ENCODE data around the gene ARL15. TPM values are rescaled to one million over a fixed set of nuclear protein-coding genes. Genes with fewer than 3 reads are reported as not detected.

The ARL15 gene
- total RNA-seq, 4 donors from 2014 or later, result 36.2 to 338 (median 69.0) TPM

GRCh38 chr5:54217826-54218503 is 92.4 kb downstream of the ARL15 start:
- H3K27ac ChIP-seq, result no peak overlapping the region
- intact Hi-C loops (cut with DNase I; ENCODE audit: low total_unique reads), result no loop called here
- no peaks in the 10 kb centered on the region for H3K9me3 ChIP-seq
- DNase-seq, result peak; percentile 23 to 46
- TF ChIP-seq CTCF (IDR thresholded peaks at IDR 0.05), result peak; percentile 76 to 82 (median 80)
- no peak for TF ChIP-seq POLR2A (IDR thresholded peaks at IDR 0.05)
- H3K36me3 ChIP-seq, result no peaks in the 10 kb centered on the region
- no peak overlapping the region for H3K4me3 ChIP-seq
- H3K27me3 ChIP-seq, result no peaks in the 10 kb centered on the region
- no peaks in the 10 kb centered on the region for H3K4me1 ChIP-seq

GRCh38 chr5:54215233-54215736 is 95.1 kb downstream of the ARL15 start:
- Histone ChIP-seq H3K36me3 (no peaks in the 10 kb centered on the region), H3K4me3 (no peak overlapping the region), H3K9me3 (no peaks in the 10 kb centered on the region), H3K4me1 (no peaks in the 10 kb centered on the region), H3K27me3 (no peaks in the 10 kb centered on the region), H3K27ac (no peak overlapping the region)
- no peak for DNase-seq
- TF ChIP-seq POLR2A (IDR thresholded peaks at IDR 0.05), result no peak
- no peak for TF ChIP-seq CTCF (IDR thresholded peaks at IDR 0.05)
- intact Hi-C loops (cut with DNase I; ENCODE audit: low total_unique reads), result no loop called here

- Histone ChIP-seq H3K27me3 (no peaks in the 10 kb centered on the region), H3K27ac (no peak overlapping the region), H3K36me3 (no peaks in the 10 kb centered on the region), H3K4me1 (no peaks in the 10 kb centered on the region), H3K4me3 (no peak overlapping the region), H3K9me3 (no peaks in the 10 kb centered on the region)
- TF ChIP-seq CTCF (IDR thresholded peaks at IDR 0.05), result no peak
- no peak for TF ChIP-seq POLR2A (IDR thresholded peaks at IDR 0.05)
- intact Hi-C loops (cut with DNase I; ENCODE audit: low total_unique reads), result no loop called here
- DNase-seq, result no peak
Observed at GRCh38 chr5:54214722-54215121, 95.7 kb downstream of the ARL15 start.

GRCh38 chr5:54212331-54212730 is 98.0 kb downstream of the ARL15 start:
- no peaks in the 10 kb centered on the region for H3K4me1 ChIP-seq
- no peak overlapping the region for H3K4me3 ChIP-seq
- H3K27ac ChIP-seq, result no peak overlapping the region
- no peaks in the 10 kb centered on the region for H3K9me3 ChIP-seq
- intact Hi-C loops (cut with DNase I; ENCODE audit: low total_unique reads), result no loop called here
- no peaks in the 10 kb centered on the region for H3K36me3 ChIP-seq
- H3K27me3 ChIP-seq, result no peaks in the 10 kb centered on the region
- no peak for DNase-seq
- TF ChIP-seq CTCF (IDR thresholded peaks at IDR 0.05), result no peak
- TF ChIP-seq POLR2A (IDR thresholded peaks at IDR 0.05), result no peak

- intact Hi-C loops (cut with DNase I; ENCODE audit: low total_unique reads), result no loop called here
- TF ChIP-seq CTCF (IDR thresholded peaks at IDR 0.05) (no peak), POLR2A (IDR thresholded peaks at IDR 0.05) (no peak)
- Histone ChIP-seq H3K27me3 (no peaks in the 10 kb centered on the region), H3K36me3 (no peaks in the 10 kb centered on the region), H3K27ac (no peak overlapping the region), H3K9me3 (no peaks in the 10 kb centered on the region), H3K4me1 (no peaks in the 10 kb centered on the region), H3K4me3 (no peak overlapping the region)
- no peak for DNase-seq
Observed at GRCh38 chr5:54211912-54212311, 98.5 kb downstream of the ARL15 start.
